ENCODE data around the gene ATP10A. TPM values are rescaled to one million over a fixed set of nuclear protein-coding genes. Genes with fewer than 3 reads are reported as not detected.

ATP10A gene
- total and polyA plus RNA-seq, 12 donors, result 0.67 to 31.8 (median 16.1) TPM

GRCh38 chr15:25804451-25804850 is 58.7 kb downstream of the ATP10A start:
- WGBS, 4 donors, result 77 to 85% (median 80%) methylated on average over 7 of the region's 7 CpGs

GRCh38 chr15:25803541-25803940 is 59.6 kb downstream of the ATP10A start:
- peaks cover 2 to 3% of the 10 kb centered on the region in 2 donors for H3K4me1 ChIP-seq (replicated peaks in 1 of 2)
- TF ChIP-seq POLR2A (IDR thresholded peaks at IDR 0.05) (no peak), CTCF (IDR thresholded peaks at IDR 0.05) (no peak)
- 87 to 100% (median 91%) methylated on average over 2 to 10 of the region's 10 CpGs for WGBS, 4 donors
- H3K4me3 ChIP-seq, result no peak overlapping the region
- no peak for DNase-seq
- no peak overlapping the region for H3K27ac ChIP-seq
- intact Hi-C loops (cut with DNase I), result no loop called here
- H3K9me3 ChIP-seq (replicated peaks in 1 of 3), result no peaks in the 10 kb centered on the region
- no peaks in the 10 kb centered on the region for H3K36me3 ChIP-seq (replicated peaks in 1 of 2)
- no peaks in the 10 kb centered on the region for H3K27me3 ChIP-seq

More at GRCh38 chr15:25804451-25804850, 58.7 kb downstream of the ATP10A start:
- peak in 1 of 7 donors; percentile 9 for DNase-seq
- intact Hi-C loops (cut with DNase I), result no loop called here
- H3K4me3 ChIP-seq, result no peak overlapping the region
- no peaks in the 10 kb centered on the region for H3K36me3 ChIP-seq (replicated peaks in 1 of 2)
- no peaks in the 10 kb centered on the region for H3K4me1 ChIP-seq (replicated peaks in 1 of 2)
- no peaks in the 10 kb centered on the region for H3K9me3 ChIP-seq (replicated peaks in 1 of 3)
- H3K27ac ChIP-seq, result no peak overlapping the region
- TF ChIP-seq CTCF (IDR thresholded peaks at IDR 0.05) (no peak), POLR2A (IDR thresholded peaks at IDR 0.05) (no peak)
- H3K27me3 ChIP-seq, result no peaks in the 10 kb centered on the region

DNA sequence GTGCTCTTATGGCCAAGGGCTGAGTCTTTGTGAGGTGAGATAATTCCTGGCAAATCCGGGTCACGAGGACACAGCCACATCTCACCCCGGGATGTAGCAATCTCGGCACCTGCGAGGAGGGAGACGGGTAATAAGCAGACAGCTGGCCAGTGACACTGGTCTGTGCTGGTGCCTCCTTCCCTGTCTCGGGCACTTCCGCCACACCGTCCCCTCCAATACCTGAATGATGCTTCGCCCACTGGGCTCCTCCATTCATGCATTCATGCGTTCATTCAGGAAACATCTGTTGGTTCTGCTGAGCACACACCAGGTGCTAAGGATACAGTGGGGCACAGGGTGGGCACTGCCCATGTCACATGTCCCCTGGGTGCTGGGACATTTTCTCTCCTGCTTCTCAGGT is 60.1 kb downstream of the ATP10A start:
- no peak for TF ChIP-seq CTCF (IDR thresholded peaks at IDR 0.05)
- TF ChIP-seq POLR2A (IDR thresholded peaks at IDR 0.05), result no peak
- Histone ChIP-seq H3K9me3 (replicated peaks in 1 of 3) (no peaks in the 10 kb centered on the region), H3K36me3 (replicated peaks in 1 of 2) (no peaks in the 10 kb centered on the region), H3K27me3 (no peaks in the 10 kb centered on the region), H3K4me1 (replicated peaks in 1 of 2) (peaks cover 7 to 8% of the 10 kb centered on the region in 2 donors), H3K4me3 (no peak overlapping the region), H3K27ac (no peak overlapping the region)
- 83 to 97% (median 93%) methylated on average over 11 of the region's 11 CpGs for whole genome bisulfite sequencing, 4 donors
- intact Hi-C loops (cut with DNase I), result no loop called here
- DNase-seq, result no peak

- no peaks in the 10 kb centered on the region for H3K27me3 ChIP-seq
- WGBS, 4 donors, result 87 to 90% (median 88%) methylated on average over 13 to 16 of the region's 16 CpGs
- H3K9me3 ChIP-seq (replicated peaks in 1 of 3), result no peaks in the 10 kb centered on the region
- H3K27ac ChIP-seq, result no peak overlapping the region
- no peak overlapping the region for H3K4me3 ChIP-seq
- intact Hi-C loops (cut with DNase I), result no loop called here
- peaks cover 11 to 13% of the 10 kb centered on the region in 2 donors for H3K4me1 ChIP-seq (replicated peaks in 1 of 2)
- no peaks in the 10 kb centered on the region for H3K36me3 ChIP-seq (replicated peaks in 1 of 2)
- no peak for TF ChIP-seq POLR2A (IDR thresholded peaks at IDR 0.05)
- TF ChIP-seq CTCF (IDR thresholded peaks at IDR 0.05), result no peak
- DNase-seq, result peak in 1 of 7 donors; percentile 7
These were observed 60.8 kb downstream of the ATP10A start for GRCh38 chr15:25802285-25802830.

Data from adrenal gland (tissue), 12 donors.